22Rv1 (cell line): ENCODE results near the gene TIRAP.
"Not testable (repeated sequence)": the region's sequence is repeated elsewhere in the genome, so short reads cannot be mapped to it uniquely, and the experiment has no call there.

Source experiments
- H3K27ac ChIP-seq: fragments of 450-650 bp; 2 replicates; pipeline ENCODE4 v1.5.1; 2017
- ZFX ChIP-seq: fragments of 450-650 bp; IDR thresholded peaks from 2 replicates; pipeline ENCODE4 v1.6.1; 2017; ENCODE audit warnings: antibody characterized with exemption, borderline replicate concordance
- TF ChIP-seq, protein P1 (sequence below): fragments of 450-650 bp; IDR thresholded peaks from 2 replicates; pipeline ENCODE4 v1.5.1; 2017; ENCODE audit warnings: mild to moderate bottlenecking

TIRAP gene, protein sequence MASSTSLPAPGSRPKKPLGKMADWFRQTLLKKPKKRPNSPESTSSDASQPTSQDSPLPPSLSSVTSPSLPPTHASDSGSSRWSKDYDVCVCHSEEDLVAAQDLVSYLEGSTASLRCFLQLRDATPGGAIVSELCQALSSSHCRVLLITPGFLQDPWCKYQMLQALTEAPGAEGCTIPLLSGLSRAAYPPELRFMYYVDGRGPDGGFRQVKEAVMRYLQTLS

DNA sequence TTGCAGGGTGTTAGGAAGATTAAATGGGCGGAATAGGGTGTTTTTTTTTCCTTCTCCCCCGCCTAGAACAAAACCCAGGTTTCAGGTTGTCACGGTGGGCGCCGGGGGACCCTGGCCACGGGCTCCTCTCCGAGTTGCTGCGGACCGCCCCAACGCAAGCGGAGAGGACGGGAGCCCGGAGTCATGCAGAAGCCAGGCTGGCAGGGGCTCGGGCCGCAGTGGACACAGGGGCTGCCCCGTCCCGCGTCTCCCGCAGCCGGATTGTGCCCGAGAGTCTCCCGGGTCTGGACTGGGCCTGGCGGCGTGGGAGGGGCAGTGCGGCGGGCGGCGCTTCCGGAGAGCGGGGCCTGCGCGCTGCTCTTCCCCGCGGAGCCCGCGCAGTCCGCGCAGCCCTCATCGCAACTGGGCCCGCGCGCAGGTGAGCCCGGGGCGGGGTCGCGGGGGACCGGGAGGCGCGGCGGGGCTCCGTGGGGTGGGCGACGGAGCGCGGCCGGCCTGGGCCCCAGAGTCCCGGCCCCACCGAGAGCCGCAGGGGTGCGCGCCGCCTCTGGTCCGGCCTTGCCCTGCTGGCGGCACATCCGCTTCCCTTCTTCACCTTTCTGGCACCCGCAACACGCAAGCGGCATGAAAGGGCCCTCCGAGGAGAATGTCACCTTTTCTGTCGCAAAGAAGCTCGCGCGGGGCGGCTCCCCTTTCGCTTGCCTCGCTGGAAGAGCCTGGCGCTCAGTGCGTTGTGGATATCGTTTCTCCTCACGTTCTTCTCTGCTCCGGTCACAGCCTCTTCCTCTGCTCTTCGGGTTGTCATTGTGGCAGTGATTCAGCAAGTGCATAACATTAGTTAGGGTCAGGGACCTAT lies at the start of gene TIRAP:
TIRAP (plus strand) TSS at position 358 of the 856 bp plus-strand sequence. CDS start 7,802 bp downstream, outside the sequence.
- no peak for TF ChIP-seq ZFX

DNA sequence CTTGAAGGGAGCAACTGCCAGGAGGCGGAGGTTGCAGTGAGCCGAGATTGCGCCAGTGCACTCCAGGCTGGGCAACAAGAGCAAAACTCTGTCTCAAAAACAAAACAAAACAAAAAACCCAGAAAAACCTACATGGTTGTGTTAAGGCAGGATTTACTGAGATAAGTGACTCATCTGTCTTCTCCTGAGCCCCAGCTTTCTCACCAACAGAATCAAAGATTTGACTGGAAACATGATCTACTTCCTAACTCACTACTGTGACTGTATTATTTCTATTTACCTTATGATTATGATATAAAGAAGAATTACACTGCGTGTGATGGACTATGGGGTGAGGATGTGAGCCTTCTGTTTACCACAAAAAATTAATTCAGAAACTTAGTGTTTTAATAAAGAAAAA lies 49.5 kb upstream of the TIRAP start:
- TF ChIP-seq ZFX: no peak
- TF ChIP-seq, protein P1, sequence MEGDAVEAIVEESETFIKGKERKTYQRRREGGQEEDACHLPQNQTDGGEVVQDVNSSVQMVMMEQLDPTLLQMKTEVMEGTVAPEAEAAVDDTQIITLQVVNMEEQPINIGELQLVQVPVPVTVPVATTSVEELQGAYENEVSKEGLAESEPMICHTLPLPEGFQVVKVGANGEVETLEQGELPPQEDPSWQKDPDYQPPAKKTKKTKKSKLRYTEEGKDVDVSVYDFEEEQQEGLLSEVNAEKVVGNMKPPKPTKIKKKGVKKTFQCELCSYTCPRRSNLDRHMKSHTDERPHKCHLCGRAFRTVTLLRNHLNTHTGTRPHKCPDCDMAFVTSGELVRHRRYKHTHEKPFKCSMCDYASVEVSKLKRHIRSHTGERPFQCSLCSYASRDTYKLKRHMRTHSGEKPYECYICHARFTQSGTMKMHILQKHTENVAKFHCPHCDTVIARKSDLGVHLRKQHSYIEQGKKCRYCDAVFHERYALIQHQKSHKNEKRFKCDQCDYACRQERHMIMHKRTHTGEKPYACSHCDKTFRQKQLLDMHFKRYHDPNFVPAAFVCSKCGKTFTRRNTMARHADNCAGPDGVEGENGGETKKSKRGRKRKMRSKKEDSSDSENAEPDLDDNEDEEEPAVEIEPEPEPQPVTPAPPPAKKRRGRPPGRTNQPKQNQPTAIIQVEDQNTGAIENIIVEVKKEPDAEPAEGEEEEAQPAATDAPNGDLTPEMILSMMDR: no peak
- H3K27ac ChIP-seq: no peak overlapping the region

More for the DNA sequence above, at the start of gene TIRAP:
- peak within 1 kb of the TSS; percentile 99 for H3K27ac ChIP-seq

DNA sequence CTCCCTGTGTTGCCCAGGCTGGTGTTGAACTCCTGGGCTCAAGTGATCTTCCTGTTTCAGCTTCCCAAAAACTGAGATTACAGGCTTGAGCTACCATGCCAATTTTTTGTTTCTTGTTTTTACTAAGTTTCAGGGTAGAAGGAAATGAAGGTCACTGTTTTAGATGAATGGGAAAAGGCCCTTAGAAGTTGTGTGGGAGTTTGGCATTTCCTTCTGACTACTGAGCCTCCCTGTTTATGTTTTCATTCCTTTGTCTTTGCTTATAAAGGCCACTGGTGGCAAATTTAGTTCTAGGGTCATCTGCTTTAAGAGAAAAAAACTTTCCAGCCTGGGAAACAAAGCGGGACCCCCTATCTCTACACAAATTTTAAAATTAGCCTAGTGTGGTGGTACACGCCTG lies 36.3 kb upstream of the TIRAP start:
- no peak overlapping the region for H3K27ac ChIP-seq

DNA sequence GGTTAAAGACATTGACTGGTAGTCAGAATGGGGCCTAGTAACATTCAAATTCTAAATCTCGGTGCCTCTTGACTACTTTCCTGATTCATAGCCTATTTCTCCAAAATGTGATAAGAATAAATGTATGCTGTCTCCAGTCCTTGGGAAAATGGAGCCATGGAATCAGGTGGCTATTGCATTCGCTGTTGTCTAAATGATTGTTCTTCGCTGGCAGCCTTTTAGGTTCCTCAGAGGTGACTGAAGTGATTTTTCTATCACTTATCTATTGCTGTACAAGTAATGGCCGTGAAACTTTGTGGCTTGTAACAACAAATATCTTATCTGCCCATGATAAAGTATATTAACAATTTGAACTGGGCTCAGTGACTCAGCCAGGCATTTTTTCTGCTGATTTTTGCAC lies 29.6 kb upstream of the TIRAP start:
- no peak for TF ChIP-seq ZFX
- TF ChIP-seq, protein P1: no peak
- no peak overlapping the region for H3K27ac ChIP-seq

More for the DNA sequence above, 36.3 kb upstream of the TIRAP start:
- no peak for TF ChIP-seq ZFX
- TF ChIP-seq, protein P1: no peak

DNA sequence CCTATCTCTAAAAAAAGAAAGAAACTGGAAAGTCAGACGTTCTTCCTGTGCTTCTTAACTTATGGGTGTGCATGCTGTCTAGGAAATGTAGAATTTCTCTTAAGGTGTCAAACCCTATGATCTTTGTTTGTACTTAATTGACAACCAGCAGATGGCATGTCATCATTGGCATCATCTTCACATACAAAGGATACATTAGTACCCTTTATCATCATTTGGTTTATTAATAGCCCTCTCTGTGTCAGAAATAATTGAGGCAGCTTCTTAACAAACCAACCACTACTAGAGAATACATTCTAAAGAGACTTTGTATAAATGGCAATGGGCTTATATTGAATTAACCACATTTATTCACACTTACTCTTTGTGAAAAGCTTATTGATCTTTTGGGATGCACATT lies 28.1 kb upstream of the TIRAP start:
- no peak overlapping the region for H3K27ac ChIP-seq
- TF ChIP-seq, protein P1: no peak
- no peak for TF ChIP-seq ZFX

DNA sequence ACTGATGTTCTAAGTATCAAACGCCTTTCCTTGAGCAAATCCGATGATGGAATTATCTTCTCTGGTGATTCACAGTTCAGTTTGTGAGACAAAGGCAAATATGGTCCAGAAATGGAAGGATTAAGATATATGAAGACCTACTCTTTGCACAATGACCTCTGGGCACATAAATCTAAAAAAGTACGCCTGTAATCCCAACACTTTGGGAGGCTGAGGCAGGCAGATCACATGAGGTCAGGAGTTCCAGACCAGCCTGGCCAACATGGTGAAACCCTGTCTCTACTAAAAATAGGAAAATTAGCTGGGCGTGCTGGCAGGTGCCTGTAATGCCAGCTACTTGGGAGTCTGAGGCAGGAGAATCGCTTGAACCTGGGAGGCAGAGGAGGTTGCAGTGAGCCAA lies 27.4 kb upstream of the TIRAP start:
- not testable (repeated sequence) for H3K27ac ChIP-seq

DNA sequence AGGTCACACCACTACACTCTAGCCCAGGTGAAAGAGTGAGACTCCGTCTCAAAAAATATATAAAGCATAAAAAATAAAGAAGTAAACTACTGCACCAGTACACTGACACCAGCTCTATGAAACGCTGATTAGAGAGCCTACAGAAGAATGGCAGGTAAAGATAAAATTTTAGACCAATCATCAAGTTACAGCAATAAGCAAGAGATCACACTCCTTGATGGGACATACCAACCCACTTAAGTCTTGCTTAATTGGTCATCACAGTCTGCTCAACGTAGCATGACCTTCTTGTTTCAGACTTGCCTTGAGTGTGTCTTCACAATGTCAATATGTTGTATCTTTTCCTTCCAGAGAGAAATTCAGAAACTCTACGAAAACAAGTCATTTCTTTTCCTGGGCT lies 26.7 kb upstream of the TIRAP start:
- no peak overlapping the region for H3K27ac ChIP-seq
- no peak for TF ChIP-seq ZFX

DNA sequence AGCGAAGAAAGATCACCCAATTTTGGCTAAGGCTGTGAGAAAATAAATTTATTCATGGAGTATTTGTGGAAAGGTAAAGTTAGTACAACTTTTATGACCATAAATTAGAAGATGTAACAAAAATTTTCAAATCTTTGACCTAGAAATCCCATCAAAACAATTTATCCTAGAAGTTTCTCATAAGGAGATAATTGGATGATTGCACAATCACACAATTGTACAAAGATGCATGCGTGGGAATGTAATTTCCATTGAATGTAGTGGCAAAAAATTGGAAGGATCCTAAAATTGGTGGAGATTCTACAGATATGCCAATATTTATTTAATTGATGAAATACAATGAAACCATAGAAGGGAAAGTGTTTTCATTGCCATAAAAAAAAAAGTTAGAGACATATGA lies 25.7 kb upstream of the TIRAP start:
- H3K27ac ChIP-seq: no peak overlapping the region
- TF ChIP-seq, protein P1: no peak
- TF ChIP-seq ZFX: no peak
